GM12891 (cell line): Measurements from ENCODE around the gene ZKSCAN1.

ENCODE experiments used
- DNase-seq: peaks from one replicate; pipeline ENCODE4 v3.0.0; 2011; ENCODE audit warnings: low spot score; ENCODE audit not compliant: insufficient read length
- FAIRE-seq: peaks from 2 replicates; lab custom pipeline; 2011; peaks lifted over from hg19 to GRCh38; lab: Jason Lieb, UNC
- PAX5 ChIP-seq: IDR thresholded peaks from 2 replicates; pipeline ENCODE4 v1.6.1; 2011; ENCODE audit warnings: low read length, moderate library complexity, mild to moderate bottlenecking; ENCODE audit not compliant: insufficient read depth, severe bottlenecking
- POLR2A ChIP-seq: IDR thresholded peaks from 2 replicates; pipeline ENCODE4 v1.6.1; 2011; ENCODE audit warnings: low read depth, low read length, control low read depth
- POLR2AphosphoS5 ChIP-seq: IDR thresholded peaks from 2 replicates; pipeline ENCODE4 v1.6.1; 2011; ENCODE audit warnings: low read depth, low read length, control low read depth
- POU2F2 ChIP-seq: IDR thresholded peaks from 2 replicates; pipeline ENCODE4 v1.6.1; 2011; ENCODE audit warnings: low read depth, mild to moderate bottlenecking, control low read depth, low read length, moderate library complexity
- SPI1 ChIP-seq: IDR thresholded peaks from 2 replicates; pipeline ENCODE4 v1.6.1; 2011; ENCODE audit warnings: low read depth, low read length, control low read depth
- TAF1 ChIP-seq: IDR thresholded peaks from 2 replicates; pipeline ENCODE4 v1.6.1; 2011; ENCODE audit warnings: low read depth, low read length, control low read depth

ZKSCAN1 gene

GRCh38 chr7:100061518-100062193 is 46.3 kb downstream of the ZKSCAN1 start:
- DNase-seq: no peak
- FAIRE-seq: no peak
- no peak for TF ChIP-seq PAX5
- no peak for TF ChIP-seq POLR2AphosphoS5
- TF ChIP-seq POLR2A: no peak
- no peak for TF ChIP-seq SPI1
- TF ChIP-seq POU2F2: no peak
- no peak for TF ChIP-seq TAF1

GRCh38 chr7:100063376-100063775 is 48.0 kb downstream of the ZKSCAN1 start:
- no peak for FAIRE-seq
- TF ChIP-seq TAF1: no peak
- TF ChIP-seq POU2F2: no peak
- no peak for TF ChIP-seq POLR2A
- TF ChIP-seq POLR2AphosphoS5: no peak
- TF ChIP-seq PAX5: no peak
- TF ChIP-seq SPI1: no peak

GRCh38 chr7:100064162-100064561 is 48.8 kb downstream of the ZKSCAN1 start:
- FAIRE-seq: no peak
- TF ChIP-seq SPI1 (no peak), PAX5 (no peak), TAF1 (no peak), POLR2A (no peak), POLR2AphosphoS5 (no peak), POU2F2 (no peak)

More at GRCh38 chr7:100063376-100063775, 48.0 kb downstream of the ZKSCAN1 start:
- no peak for DNase-seq

GRCh38 chr7:100065452-100066186 is 50.2 kb downstream of the ZKSCAN1 start:
- TF ChIP-seq TAF1 (no peak), POU2F2 (no peak), SPI1 (no peak), POLR2AphosphoS5 (no peak), PAX5 (no peak), POLR2A (no peak)
- no peak for DNase-seq
- FAIRE-seq: no peak

More at GRCh38 chr7:100064162-100064561, 48.8 kb downstream of the ZKSCAN1 start:
- no peak for DNase-seq

DNA sequence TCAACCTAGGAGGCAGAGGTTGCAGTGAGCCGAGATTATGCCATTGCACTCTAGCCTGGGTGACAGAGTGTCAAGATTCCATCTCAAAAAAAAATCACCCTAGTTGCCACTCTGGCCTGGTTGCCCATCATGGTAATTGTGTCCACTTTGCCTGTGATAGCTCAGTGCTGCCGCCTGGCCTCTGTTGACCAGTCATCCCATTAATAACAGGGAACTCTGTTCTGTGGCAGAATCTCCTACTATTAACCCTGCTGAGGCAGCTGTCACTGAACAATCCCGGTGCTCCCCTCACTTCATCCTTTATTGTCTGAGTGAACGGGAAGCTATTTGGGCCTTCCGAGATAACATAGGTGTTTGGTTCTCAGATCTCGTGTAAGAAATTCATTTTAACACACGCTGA is 51.6 kb downstream of the ZKSCAN1 start:
- FAIRE-seq (no peak), DNase-seq (no peak)
- peak; percentile 47; the same call in 1 of the 2 replicates for TF ChIP-seq POLR2AphosphoS5
- TF ChIP-seq POU2F2: no peak

- DNase-seq (no peak), FAIRE-seq (no peak)
- TF ChIP-seq PAX5 (no peak), POLR2A (0 out of 2 replicates have a peak, but pooled peaks have one; percentile 27), POLR2AphosphoS5 (no peak)
Measured at GRCh38 chr7:100069991-100070390, 54.6 kb downstream of the ZKSCAN1 start.

DNA sequence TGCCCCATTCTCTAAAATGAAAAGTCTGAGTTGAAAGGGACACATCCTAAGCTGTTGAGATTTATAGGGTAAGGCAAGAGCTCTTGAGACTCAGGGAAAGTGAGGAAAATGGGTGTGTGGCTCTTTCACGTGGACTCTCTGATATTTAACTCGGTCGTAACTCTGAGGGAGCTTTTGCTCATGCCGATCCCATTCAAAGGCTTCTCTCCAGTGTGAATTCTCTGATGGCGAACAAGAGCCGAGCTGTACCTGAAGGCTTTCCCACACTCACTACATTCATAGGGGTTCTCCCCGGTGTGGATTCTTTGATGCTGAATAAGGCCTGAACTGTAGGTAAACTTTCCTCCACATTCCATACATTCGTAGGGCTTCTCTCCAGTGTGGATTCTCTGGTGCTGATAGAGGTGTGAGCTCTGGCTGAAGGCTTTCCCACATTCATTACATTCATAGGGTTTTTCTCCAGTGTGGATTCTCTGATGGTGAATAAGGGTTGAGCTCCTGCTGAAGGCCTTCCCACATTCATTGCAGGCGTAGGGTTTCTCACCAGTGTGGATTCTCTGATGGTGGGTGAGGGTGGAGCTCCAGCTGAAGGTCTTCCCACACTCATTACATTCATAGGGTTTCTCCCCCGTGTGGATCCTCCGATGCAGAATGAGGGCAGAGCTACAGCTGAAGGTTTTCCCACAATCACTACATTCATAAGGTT is 55.8 kb downstream of the ZKSCAN1 start:
- FAIRE-seq: no peak
- DNase-seq: no peak
- TF ChIP-seq POU2F2 (no peak), TAF1 (no peak), PAX5 (no peak), SPI1 (no peak), POLR2AphosphoS5 (peak; percentile 65), POLR2A (no peak)

DNA sequence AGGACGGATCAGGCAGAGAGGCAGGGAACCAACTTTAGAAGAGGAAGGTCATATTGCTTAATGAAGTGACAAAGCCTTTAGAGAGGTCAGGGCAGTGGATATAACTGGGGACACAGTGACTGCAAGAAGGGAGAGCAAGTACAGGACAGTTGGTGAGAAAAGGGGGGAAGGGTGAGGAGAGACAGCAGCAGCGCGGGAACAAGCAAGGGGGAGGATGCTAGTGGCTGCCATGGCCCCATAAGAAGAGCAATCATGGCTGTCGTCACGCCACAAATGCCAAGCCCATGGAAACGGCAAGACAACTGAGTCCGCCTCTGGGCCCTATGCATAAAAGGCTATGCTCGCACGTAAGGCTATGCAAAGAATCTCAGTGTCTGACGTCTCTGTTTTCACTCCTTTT is 57.1 kb downstream of the ZKSCAN1 start:
- FAIRE-seq (no peak), DNase-seq (no peak)
- TF ChIP-seq TAF1: no peak
- no peak for TF ChIP-seq POU2F2
- TF ChIP-seq SPI1: no peak
- TF ChIP-seq POLR2AphosphoS5: no peak
- TF ChIP-seq PAX5: no peak
- no peak for TF ChIP-seq POLR2A

- no peak for DNase-seq
- no peak for FAIRE-seq
- TF ChIP-seq POLR2AphosphoS5 (no peak), PAX5 (no peak), POU2F2 (no peak), SPI1 (no peak), POLR2A (no peak), TAF1 (no peak)
Measured at GRCh38 chr7:100074841-100075240, 59.4 kb downstream of the ZKSCAN1 start.

DNA sequence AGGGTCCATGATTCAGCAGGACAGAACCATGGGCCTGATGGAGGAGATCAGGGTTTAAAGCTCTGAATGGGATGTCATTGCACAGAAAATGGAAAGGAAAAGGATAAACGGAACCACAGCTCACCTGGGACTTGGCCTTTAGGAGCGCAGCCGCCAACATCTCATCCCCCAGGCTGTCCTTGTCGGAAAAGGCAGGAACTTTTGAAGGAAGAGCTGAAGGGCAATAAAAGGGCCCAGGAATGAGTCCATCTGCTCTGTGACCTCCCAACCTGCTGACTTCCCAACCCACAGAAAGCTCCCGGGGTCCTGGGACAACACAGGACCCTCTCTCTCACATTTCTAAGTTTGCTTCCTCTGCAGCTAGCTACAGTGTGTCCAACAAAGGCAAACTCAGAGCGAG is 60.0 kb downstream of the ZKSCAN1 start:
- DNase-seq (no peak), FAIRE-seq (no peak)
- TF ChIP-seq PAX5 (no peak), POU2F2 (no peak), POLR2A (no peak), TAF1 (no peak), SPI1 (no peak), POLR2AphosphoS5 (no peak)
